ENCODE results near the gene BCL2L11.

Gene BCL2L11

GRCh38 chr2:111118481-111118980 lies 2.2 kb upstream of the BCL2L11 start:
- no peak for DNase-seq

GRCh38 chr2:111118981-111119821 lies 1.5 kb upstream of the BCL2L11 start:
- no peak for DNase-seq

GRCh38 chr2:111119822-111120252 lies 877 bp upstream of the BCL2L11 start:
- DNase-seq = no peak

GRCh38 chr2:111121028-111121827 lies 514 bp downstream of the BCL2L11 start:
- DNase-seq = peak; percentile 52 to 57

- peak; percentile 78 to 91 for DNase-seq
Measured at GRCh38 chr2:111121828-111122630, 1.3 kb downstream of the BCL2L11 start.

GRCh38 chr2:111122631-111123421 lies 2.1 kb downstream of the BCL2L11 start:
- DNase-seq = peak; percentile 36 to 44

- DNase-seq = no peak
Measured at GRCh38 chr2:111123751-111124150, 3.0 kb downstream of the BCL2L11 start.

- no peak for DNase-seq
Measured at GRCh38 chr2:111126581-111126980, 5.9 kb downstream of the BCL2L11 start.

- DNase-seq = no peak
Measured at GRCh38 chr2:111127351-111127750, 6.6 kb downstream of the BCL2L11 start.

- DNase-seq = no peak
Measured at GRCh38 chr2:111128096-111128495, 7.4 kb downstream of the BCL2L11 start.

- no peak for DNase-seq
Measured at GRCh38 chr2:111133603-111134002, 12.9 kb downstream of the BCL2L11 start.

- no peak for DNase-seq
Measured at GRCh38 chr2:111134055-111134454, 13.3 kb downstream of the BCL2L11 start.

- DNase-seq = no peak
Measured at GRCh38 chr2:111135237-111135909, 14.7 kb downstream of the BCL2L11 start.

- DNase-seq = no peak
Measured at GRCh38 chr2:111135910-111136297, 15.2 kb downstream of the BCL2L11 start.

- no peak for DNase-seq
Measured at GRCh38 chr2:111138839-111139238, 18.1 kb downstream of the BCL2L11 start.

GRCh38 chr2:111139637-111140317 lies 19.1 kb downstream of the BCL2L11 start:
- DNase-seq = peak; percentile 32 to 73

- no peak for DNase-seq
Measured at GRCh38 chr2:111140815-111141214, 20.1 kb downstream of the BCL2L11 start.

- DNase-seq = no peak
Measured at GRCh38 chr2:111142101-111142500, 21.4 kb downstream of the BCL2L11 start.

GRCh38 chr2:111143107-111143842 lies 22.6 kb downstream of the BCL2L11 start:
- DNase-seq = no peak

GRCh38 chr2:111143843-111144198 lies 23.1 kb downstream of the BCL2L11 start:
- no peak for DNase-seq

Data from NCI-H2081 (cell line).